HG03159 (cell line): Measurements from ENCODE around the gene ADARB2.

ENCODE experiments used
- ATAC-seq: cut with Tn5 transposase; IDR thresholded peaks from one replicate; pipeline ENCODE4 v1.9.1; 2021; ENCODE audit warnings: mild to moderate bottlenecking, moderate library complexity; ENCODE audit not compliant: unreplicated experiment

Gene ADARB2

DNA sequence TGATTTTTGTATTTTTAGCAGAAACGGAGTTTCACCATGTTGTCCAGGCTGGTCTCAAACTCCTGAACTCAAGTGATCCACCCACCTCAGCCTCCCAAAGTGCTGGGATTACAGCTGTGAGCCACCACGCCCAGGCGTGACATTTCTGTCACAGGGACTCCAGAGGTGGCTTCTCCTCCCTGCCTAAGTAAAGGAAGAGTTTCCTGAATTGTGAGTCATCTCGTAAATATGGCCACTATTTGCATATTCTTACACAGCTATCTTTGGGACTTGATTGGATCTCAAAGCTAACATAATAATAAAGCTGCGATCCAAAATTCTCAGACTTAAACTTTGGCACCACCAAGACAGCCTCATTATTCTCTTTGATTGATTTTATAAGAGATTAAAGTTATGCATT is 50.1 kb downstream of the ADARB2 start:
- no peak for ATAC-seq

DNA sequence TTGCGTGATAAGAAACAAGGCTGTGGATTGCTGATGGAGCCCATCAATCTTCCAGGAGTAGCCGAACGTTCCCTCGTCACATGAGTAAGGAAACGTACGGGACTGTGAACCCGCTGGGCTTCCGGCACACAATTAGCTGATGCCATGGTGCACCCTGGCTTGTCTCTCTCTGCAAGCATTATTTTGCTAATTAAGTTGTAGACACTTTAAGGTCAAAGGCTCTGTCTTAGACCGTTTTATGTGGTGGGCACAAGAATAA is 50.9 kb downstream of the ADARB2 start:
- ATAC-seq = no peak

DNA sequence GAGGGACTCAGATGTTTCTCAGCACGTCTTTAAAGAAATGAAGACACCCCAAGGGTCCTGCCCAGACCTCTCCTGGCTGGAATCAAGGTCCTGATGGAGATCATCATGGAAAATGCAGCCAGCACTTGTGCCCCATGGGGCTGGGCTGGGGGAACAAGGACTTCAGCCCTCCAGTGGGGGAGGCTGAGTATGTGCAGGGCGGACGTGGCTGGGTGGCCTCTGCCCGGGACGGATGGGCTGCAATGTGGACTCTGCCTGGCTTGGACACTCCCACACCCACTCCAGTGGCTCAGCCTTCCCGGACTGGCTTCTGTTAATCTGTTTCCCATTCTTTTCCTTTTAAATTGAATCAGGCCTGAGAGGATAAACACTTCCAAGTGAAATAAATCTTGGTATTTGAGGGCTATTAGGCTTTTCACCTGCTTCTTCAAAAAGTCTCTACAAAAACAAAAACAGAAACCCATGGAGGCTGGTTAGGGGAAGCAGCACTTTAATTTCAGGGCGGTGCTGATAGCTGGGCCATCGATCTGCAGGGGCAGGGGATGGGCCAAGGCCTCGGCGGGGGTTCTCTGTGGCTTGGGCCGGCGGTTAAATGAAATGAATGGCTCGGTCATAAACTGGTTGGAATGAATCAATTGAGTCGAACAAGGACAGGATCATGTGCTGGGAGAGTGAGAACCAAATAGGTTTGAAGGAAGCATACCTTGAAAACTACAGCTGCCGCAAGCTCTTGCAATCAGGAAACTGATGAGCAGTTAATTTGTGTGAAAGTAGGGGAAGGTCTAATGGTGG is 51.4 kb downstream of the ADARB2 start:
- no peak for ATAC-seq

DNA sequence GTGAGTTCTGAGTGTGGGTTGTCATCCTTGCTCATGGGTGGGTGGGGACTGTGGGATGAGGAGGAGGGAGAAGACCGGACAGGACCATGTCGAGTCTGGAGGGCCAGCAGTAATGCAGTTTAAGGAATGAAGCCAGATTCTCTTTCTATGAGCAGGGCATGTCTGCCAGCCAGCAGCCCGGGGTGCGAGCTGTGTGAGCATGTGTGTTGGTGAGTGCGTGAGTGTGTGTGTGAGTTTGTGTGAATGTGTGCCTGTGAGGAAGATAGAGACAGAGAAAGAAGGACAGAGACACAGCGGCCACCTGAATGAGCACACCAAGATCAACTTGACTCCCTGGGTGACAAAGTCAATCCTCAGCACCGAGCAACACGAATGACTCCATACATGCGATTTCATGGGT is 52.3 kb downstream of the ADARB2 start:
- no peak for ATAC-seq

DNA sequence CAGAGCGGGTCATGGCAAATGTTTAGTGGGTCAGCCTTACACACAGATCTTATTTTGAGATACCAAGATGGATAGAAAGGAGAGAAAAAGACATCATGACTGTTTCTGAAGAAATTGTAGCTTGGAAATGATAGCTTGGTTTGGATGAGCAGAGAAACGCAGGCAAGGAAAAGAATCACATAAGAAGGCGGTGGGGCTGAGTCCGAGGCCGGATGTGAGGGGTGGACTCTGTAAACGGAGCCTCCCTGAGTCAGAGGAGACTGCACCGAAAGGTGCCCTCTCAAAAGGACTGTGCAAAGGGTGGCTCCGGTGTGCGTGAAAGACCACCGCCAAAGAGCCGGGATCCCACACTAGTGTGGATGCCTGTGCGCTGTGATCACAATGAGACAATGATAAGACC is 53.7 kb downstream of the ADARB2 start:
- no peak for ATAC-seq

DNA sequence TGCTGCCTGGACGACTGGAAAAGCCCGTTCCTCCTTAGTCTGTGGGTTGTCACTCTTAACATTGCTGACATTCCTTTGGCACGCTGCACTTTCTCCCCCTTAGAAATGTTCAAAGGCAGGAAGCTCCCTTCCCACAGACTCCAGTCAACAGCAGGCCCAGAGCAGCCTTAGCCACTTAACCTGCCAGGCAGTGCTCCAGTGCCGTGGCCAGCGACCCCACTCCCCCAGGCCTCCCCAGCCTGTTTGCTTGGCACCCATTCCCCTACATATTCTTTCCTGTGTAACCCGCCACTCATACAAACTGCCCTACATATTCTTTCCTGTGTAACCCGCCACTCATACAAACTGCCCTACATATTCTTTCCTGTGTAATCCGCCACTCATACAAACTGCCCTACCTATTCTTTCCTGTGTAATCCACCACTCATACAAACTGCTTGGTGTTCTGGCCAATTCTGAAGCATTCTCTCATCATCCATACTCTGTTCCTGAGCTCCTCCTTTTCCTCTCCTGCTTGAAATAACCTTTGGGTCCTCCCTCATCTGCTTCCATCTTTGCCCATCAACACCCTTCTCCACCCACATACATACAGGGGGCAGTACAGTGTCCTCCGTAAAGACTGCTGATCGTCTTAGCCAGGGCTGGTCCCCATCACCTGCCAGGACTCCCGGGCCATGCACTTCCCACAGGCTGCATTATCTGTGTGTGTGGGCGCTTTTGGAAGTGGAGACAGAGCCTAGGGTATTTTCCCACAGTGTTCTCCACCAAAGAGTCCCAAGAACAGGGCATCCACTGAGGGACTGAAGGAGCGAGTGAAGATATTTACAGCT is 57.3 kb downstream of the ADARB2 start:
- no peak for ATAC-seq

DNA sequence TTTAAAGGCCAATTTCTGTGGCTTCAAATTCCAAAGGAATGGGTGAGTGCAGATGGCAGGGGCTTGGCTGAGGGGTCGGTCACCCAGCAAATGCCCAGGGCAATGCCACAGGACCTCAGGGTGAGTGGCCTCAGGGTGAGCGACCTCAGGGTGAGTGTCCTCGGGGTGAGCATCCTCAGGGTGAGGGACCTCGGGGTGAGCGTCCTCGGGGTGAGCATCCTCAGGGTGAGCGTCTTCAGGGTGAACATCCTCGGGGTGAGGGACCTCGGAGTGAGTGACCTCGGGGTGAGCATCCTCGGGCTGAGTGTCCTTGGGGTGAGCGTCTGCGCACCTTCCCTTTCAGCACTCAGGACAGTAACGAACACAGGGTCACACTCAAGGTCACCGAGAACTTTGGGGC is 59.2 kb downstream of the ADARB2 start:
- ATAC-seq = no peak

DNA sequence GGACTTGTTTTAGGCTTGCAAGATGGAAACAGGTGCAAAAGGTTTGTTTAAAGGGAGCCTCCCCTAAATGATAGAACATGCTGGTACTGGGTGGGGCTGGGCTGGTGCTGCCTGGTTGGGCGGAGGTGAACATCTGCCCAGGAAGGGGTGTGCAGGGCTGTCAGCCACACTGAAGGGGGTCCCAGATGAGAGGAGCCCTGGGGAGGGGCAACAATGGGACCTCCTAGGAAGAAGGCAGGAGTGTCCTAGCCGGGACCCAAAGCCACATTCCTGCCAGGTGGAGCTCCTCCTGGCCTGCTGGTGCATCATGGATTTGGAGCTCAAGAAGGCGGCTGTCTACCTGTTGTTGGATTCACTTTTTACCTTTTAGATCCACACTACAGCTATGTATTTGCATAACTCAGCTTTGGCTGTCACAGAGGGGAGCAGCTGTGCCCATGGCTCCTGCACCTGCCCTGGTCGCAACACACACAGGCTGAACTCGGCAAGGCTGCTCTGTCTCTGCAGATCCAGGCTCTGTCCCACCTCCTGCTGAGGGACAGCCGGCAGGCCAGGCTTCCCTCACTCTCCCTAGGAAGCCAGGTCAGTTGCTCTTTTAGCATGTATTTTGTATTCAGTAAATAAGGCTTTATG is 59.9 kb downstream of the ADARB2 start:
- ATAC-seq = no peak

DNA sequence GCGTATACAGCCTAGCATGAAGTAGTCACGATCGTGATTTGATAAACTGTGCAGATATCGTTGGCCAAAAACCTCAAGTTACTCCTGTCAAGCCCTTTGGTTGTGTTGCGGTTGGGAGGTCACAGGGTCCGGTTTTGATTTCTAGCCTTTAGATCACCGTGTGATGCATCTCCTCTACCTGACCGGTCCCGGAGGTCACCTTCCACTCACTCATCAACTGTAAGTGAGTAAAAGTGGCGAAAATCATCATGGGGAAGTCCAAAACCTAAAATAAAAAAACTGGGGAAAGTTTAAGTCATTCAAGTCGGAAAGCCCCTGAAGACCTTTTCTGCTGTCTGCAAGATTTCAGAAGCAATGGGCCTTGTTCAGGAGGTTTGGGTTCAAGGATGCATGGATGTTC is 62.8 kb downstream of the ADARB2 start:
- no peak for ATAC-seq

DNA sequence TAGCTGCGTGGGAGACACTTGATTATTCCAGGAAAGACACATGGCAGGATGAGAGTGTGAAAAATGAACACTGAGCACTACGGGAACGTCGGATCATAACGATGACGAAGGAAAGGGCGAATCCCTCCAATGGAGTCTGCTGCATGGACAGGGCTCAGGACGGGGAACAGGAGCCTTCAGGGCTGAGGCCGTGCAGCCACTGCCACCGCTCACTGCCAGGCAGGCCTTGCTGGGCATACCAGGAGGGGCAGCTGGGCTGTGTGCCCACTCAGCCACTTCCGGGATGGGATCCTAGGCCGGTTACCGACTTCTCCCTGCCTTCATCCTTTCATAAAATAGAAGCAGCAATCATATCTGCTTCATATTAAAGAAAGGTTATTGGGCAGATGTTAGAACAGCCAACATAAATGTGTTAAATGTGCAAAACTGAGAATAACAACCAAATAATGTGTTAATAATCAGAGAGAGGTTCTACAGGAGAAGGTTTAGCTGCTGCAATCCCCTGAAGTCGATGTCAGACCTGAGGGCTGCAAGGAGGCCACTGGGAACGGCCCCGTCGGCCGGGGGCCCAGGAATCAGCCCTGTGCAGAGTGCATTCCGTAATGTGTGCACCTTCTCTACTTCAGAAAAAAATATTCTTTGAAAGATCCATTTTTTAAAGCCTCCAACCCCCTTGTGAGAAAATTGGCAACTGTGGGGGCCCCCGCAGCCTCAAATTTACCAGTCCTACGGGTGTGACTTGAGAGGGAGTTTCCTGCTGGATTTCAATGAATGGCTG is 63.6 kb downstream of the ADARB2 start:
- no peak for ATAC-seq

DNA sequence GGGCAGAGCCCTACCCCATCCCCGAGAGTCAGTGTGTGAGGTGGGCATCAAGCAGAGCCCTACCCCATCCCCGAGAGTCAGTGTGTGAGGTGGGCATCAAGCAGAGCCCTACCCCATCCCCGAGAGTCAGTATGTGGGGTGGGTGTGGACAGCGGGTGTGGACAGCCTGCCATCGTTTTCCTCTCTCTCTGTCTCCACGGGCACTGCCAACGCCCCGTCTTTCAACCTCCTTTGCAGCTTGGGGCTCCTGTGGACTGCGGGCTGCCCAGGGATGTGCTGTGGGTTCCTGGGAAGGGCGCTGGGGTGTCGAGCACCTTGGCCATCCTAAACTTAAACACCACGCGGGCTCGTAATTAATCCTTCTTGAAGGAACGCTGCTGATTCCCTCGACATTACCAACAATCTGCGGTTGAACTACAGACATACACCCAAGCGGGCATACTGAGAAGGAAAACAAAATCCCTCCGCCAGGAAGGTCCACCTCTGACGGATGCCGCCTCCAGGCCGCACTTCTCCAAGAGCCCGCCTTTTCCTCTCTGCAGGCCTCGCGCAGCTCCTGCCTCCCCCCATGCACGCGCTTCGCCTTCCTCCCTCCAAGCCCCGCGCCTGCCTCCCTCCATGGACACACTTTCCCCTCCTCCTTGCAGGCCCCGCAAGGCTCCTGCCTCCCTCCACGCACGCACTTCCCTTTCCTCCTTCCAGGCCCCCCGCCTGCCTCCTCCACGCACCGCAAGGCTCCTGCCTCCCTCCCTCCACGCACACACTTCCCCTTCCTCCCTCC is 65.1 kb downstream of the ADARB2 start:
- no peak for ATAC-seq

DNA sequence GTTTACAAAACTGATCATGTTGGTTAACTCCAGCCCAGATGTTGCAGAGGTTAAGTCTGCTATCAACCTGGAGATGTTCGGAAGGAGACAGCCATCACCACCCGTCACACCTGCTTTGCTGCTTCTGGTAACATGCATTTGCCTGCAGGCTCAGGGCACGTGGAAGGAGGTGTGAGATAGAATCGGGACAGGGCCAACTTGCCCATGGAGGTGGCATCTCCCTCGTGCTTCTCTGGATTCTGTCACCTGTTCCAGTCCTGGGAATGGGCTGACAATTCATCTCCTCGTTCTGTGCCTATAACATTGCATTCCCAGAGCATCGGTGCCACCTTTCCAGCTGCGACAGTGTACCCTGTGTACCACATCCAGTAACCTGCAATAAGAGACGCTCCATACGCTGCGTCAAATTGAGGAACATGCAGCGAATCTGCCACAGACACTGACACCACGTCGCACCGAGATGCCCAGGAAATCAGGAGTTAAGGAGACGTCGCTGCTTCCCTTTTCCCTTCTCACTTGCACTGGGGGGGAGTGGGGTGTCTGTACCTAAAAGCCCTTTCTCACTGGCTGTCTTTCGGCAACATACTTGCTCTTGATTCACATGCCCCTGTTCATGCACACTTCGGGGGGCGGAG is 65.8 kb downstream of the ADARB2 start:
- no peak for ATAC-seq

DNA sequence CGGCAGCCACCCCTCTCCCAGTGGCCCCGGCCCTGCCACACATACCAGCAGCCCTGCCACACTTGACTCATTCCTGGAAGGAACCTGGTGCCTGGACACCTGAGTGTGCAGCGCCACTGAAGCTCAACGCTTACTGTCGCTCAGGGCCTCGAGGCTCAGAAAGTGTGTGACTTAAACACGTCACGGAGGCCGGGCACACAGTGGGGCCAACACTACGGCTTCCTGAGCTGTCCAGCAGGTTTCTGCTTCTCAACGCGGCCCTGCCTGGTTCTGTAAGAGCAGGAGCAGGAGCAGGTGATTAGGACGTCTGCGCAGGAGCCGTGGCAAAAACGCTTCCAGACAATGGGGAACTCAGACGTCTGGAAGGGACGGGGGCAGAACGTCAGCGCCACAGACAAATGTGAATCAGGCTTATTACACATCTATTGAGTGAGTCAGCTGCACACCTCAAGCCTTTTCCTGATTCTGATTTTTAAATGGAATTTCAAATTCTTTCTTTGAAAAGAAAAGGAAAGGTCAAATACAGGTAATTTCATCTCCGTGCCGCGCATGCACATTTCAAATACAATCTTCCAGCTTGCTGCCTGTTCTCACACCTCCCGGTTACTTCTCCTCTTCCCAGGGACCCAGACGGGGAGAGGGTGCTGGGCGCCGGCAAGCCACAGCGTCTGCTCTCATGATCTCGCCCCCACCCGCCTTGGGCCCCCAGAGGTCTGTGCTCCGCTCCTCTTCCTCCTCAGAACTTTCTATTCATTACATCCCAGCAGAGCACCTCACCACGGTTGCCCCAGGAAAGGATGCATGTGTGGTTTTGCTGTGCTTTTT is 66.6 kb downstream of the ADARB2 start:
- ATAC-seq = no peak

DNA sequence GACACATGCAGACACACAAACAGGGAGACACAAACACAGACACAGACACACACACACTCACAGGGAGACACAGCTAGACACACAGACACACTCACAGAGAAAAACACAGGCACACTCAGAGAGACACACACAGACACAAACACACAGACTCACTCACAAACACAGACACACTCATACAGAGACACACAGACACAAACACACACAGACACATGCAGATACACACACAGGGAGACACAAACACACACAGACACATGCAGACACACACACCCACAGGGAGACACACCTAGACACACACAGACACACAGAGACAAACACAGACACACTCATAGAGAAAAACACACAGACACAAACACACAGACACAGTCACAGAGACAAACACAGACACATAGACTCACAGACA is 67.9 kb downstream of the ADARB2 start:
- ATAC-seq = no peak

DNA sequence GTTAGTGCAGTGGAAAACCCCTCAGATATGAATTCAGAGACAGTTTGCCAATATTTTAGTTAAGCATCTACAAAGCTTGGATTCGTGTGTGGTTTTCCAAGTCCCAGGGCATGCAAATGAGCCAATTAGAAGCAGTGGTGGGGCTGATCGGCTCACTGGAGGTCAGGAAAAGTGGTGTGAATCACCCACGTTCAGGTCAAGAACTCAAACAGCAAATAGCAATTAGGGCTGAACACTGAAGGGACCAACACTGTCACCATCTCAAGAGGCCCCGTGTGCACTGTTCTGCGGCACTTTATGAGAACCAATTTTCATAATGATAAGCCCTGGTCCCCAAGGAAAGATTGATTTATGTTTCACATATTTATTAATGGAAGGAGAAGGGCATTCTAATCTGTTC is 68.9 kb downstream of the ADARB2 start:
- no peak for ATAC-seq

DNA sequence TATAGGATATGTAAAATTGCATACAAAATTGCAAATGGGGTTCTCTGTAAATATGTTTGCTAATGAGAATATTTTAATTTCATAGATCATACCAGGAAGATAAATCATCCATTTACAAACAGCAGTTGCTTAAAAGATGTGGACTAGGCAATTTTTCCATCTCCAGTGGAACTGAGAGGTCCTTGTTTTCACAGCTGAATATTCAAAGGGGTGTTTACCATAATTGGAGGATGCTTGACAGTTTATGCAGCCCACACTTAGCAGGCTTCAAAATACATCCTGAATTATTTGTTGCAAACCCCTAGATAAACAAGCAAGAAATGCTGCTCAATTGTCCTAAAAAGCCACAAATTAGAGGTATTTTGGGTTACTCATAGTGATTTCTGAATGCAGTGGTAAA is 69.9 kb downstream of the ADARB2 start:
- no peak for ATAC-seq

DNA sequence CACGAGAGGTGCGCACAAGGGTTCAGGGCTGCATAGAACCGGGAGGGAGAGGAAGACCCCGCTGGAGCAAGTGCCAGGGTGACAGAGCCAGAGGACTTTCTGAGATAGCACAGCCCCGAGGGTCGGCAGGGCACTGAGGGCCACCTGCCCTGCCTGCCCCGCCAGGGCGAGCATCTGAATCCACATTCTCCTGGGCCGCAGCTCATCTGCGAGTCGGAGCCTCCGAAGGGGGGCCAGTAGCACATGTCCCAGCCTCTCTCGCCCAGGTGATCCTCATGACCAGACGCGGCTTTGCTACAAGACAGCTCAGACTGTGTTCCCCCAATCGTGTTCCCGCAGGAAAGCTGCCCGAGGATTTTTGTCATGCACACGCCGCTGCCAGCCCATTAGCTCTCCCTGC is 71.2 kb downstream of the ADARB2 start:
- no peak for ATAC-seq

DNA sequence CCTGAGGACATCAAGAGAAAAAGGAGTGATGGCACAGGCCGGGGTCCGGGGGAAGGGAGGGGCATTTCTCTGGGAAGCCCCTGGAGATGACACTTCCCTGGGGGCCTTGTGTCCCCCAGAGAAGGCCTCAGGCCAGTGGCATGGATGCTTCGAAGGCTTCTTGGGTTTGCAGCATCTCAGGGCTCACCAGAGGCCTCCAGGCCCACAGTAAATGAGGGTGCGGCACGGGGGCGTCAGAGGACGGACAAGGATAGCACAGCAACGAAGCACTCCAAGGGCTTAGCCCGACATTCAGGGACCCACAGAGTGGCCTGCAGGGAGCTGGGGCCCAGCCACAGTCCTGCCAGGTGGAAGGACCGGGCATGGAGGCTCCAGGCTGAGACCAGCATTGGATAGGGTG is 71.6 kb downstream of the ADARB2 start:
- ATAC-seq = no peak

DNA sequence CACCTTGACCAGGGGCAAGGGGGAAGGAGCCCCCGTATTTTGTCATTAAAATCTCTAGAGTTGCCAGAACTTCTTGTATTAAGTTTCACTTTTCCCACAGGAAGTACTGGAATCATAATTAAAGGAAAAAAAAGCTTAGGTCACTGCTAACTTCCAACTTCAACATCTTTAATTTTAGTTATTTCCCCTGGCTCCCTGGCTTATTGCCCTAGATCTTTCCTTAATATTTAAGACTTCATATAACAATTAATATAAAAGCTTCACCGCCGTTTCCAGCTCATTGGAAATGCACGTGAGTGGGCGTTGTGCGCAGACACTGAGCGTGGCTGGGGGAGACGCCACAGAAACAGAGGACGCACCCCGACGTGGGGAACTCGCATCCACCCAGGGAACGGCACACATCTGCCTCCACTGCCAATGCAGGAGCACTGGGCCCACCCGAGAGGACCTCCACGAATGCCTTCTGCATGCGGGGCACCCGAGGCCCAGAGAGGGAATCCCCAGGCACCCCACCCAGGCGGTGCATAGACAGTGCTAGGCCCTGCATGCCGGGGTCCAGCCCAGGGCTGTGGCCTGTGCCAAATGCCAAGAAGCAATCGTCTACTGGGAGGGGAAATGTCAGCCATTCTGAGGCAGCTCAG is 72.2 kb downstream of the ADARB2 start:
- ATAC-seq = no peak
